HG03139 (cell line): Measurements from ENCODE around the gene UBE3C.

Source experiments
- ATAC-seq: cut with Tn5 transposase; IDR thresholded peaks from one replicate; pipeline ENCODE4 v1.9.1; 2021; ENCODE audit not compliant: unreplicated experiment

The UBE3C gene

DNA sequence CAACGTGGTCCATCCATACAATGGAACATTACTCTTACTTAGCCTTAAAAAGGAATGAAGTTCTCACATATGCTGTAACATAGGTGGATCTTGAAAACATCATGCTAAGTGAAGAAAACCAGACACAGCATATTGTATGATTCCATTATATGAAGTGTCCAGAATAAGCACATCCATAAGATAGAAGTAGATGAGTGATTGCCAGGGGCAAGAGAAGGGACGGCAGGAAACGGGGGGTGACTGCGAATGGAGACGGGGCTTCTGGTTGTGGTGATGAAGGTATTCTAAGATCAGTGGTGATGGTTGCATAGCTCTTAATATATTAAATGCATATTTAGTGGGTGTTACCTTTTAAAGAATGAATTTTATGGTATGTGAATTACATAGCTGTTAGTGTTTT is 29.8 kb downstream of the UBE3C start:
- ATAC-seq, result no peak

DNA sequence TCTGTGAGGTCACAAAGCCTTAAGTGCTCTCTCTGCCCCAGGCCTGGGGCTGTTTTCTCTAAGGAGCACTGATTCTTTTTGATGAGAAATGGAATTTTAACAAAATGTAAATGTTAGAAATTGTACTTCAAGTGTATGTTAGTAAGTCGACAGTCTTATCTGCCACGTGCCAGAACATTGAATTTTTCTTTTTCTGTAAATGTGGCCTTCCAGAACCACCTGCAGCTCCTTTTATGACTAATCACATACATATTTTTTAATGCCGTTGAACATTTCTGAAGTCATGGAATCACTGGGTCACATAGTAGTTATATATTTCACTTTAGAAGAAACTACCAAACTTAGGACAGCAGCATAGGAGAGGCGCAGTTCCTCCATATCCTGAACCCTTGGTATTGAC is 38.0 kb downstream of the UBE3C start:
- no peak for ATAC-seq

DNA sequence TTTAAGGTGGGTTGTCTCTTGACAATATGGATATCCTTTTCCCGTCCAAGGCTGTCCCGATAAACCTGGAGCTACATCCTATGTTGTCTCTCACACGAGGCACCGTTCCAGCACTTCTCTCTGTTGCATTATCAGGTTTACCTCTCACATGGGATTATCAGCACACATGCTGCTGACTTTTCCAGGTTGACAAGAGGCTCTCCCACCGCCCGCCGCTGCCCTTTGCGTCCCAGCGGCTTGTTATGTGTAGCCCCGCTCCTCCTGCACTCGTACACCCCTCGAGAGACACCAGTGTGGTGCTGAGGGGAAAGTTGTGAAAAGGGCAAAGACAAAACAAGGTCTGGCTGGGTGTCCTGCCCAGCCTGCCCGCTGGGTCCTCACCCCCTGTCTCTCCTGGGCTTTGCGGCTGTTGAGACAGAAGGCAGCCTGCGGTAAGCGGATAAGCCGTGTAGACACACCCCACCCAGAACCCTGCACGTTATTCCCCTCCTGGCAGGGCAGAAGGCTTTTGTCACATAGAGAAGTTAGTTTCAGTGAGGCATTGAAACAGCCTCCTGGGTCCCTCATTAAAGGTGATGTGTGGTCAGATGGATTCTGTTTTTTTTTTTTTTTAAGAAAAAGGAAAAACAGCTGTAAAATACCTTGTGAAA is 38.7 kb downstream of the UBE3C start:
- no peak for ATAC-seq

DNA sequence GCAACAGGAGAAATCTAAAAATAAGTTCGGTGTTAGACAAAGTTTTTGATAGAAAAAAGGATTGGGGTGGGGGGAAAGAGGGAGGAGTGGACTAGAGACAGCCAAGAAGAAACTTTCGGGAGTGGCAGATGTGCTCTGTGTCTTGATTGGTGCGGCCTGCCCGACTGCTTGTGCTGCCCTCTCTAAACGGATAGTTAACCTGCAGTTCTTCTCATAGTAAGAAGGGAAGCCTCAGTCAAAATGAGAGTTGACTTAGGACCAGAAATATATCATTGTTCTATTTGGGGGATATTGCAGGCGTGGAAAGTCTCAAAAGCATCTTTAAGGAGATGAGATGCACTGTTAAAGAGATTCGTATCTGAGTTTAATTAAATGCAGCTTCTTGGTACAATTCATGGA is 39.3 kb downstream of the UBE3C start:
- no peak for ATAC-seq

DNA sequence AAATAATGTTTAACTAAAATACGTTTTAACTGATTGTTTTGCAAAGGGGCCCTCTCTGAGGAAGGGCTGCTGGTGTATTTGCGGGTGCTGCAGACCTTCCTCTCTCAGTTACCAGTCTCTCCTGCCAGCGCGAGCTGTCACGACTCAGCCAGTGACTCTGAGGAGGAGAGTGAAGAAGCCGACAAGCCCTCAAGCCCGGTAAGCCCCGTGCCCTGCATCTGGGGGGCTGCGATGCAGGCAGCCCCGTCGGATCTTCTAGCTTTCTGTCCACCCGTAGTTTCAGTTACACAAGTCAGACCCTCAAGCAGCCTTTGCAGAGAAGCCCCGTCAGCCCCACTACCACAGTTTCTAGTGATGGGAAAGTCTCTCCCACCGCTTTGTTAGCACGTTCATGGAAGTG is 45.1 kb downstream of the UBE3C start:
- ATAC-seq, result no peak

DNA sequence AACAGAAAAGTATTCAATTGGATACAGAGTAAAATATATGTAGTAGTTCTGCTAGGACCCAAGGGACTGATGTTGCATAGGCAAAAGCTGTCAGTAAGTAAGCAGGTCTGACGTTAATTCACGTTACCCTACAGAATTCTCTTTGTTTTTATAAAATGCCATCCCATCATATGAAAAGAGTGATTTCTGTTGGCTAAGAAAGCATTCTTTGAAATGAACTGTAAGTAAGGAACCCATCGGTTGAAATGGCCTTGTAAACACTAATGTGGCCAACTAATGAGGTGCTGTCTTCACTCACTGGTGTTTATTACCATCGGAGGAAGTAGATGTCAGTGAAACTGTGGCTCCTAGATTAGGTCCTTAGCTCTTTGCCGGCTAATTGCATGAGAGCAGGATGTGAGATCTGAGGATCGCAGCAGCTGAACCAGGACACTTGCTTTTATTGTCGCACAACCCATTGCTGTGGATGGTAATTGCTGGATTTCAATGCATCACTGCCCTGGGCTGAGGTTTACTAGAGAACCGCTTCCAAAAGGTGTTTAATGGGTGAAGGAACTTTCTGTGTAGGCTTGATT is 49.5 kb downstream of the UBE3C start:
- ATAC-seq, result no peak

DNA sequence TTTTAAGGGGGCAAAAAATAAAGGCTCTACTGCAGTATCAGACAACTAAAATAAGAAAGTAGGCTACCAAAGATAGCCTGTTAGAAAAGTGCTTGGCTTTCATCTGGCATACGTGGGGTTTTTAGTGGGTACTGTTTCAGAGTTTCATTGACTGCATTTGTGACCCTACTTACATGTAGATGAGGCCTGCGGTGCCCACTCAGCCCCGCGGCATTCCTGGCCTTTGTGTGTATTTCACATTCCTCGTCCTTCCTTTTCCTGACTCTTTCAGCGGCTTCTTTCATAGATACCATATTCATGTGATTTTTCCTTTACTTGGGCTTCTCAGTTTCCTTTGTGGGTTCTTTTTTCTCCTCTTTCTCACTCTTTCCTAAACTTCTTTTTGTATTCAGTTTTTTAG is 50.7 kb downstream of the UBE3C start:
- ATAC-seq, result no peak

DNA sequence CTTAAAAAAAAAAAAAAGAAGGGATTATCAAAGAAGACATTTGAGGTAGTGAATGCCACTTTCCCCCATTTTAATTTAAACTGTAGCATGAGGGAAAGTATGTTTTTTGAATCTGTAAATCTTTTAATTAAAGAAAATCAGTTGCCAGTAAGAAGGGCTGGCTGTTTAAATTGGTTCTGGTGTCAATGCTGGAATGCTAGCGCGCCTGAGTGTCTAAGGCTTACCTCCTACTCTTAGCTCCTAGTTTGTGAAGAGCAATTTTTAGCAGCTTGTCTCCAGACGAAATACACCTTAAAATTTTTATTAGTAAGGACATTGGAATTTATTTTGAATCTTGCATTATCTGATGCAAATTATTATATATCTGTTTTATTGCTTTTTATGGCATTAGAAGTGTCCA is 54.1 kb downstream of the UBE3C start:
- ATAC-seq, result no peak

DNA sequence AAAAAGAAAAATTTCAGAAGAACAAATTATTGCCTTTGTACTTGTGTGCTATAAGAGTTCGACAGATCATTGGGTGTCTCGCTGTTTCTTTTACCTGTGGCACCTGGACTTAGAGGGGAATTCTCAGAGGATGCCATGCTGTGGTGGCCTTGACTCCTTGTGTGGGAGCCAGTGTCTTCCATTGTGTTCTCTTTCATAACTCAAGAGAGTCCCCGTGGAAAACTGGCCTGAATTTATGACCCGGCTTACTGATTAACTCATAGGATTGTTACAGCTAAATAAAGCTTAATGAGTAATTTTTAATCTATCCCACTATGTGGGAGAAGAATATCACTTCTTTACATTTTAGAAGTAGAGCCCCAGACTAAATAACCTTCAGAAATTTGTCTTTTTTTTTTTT is 54.5 kb downstream of the UBE3C start:
- no peak for ATAC-seq

DNA sequence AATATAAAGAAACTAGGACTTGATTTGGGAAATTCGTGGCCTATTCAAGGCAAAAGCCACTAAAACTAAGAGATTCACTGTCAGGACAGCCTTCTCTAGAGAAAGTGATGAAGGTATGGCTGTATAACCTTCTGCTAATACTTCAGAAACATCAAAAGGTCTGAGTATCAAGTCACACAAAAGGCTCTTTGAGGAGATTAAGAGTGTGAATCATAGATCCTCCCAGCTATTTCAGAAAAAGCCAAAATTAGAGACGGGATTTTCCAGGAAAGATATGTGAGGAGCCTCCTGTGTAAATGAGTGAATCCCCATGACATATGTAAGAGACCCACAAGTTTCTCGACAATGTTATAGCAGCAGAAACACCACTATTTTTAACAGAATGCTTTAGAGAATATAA is 56.2 kb downstream of the UBE3C start:
- no peak for ATAC-seq

DNA sequence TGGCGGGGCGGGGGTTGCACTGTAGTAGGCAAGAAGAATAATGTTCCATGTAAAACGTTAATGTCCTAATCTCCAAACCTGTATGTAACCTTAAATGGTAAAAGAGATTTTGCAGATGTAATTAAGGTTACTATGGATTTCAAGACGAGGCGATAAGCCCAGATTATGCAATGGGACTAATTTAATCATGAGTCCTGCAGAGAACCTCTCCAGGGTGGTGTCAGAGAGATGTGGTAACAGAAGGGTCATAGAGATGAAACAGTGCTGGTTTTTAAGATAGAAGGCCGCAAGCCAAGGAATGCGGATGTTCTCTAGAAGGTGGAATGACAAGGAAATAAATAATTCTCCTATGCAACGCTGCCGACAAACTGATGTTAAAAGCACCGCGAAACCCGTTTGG is 57.1 kb downstream of the UBE3C start:
- ATAC-seq, result no peak

DNA sequence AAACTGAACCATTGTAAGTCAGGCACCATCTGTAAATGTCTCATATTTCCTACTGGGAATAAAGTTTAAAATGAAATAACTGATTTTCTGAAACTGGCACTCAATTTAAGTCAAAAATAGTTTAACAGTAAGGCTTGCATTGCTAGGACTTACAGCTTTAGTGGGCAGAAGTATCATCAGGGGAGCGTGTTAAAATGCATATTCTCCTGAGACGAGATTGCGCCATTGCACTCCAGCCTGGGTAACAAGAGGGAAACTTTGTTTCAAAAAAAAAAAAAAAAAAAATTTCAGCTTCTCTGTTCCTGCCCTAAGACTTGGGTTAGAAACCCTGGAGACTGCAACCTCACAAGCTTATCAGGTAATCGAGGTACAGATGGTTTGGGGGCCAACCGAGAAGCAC is 65.4 kb downstream of the UBE3C start:
- ATAC-seq, result no peak

DNA sequence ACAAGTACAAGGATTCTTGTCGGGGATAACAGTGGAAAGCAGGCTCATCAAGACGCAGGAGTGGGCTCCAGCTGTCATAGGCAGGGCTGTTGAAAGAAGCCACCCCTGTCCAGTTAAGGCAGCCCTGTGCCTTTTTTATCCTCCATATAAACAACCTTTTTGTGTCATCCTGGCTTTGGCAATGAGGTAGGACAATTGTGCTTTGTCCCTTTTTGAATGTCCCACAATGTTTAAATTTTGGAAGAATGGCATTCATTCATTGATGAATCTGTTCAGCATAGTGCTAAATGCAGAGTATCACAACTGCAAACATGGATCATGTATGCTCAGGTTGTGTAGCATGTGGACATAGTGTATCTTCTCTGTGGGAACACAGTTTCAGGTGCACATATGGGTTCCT is 66.7 kb downstream of the UBE3C start:
- ATAC-seq, result no peak

DNA sequence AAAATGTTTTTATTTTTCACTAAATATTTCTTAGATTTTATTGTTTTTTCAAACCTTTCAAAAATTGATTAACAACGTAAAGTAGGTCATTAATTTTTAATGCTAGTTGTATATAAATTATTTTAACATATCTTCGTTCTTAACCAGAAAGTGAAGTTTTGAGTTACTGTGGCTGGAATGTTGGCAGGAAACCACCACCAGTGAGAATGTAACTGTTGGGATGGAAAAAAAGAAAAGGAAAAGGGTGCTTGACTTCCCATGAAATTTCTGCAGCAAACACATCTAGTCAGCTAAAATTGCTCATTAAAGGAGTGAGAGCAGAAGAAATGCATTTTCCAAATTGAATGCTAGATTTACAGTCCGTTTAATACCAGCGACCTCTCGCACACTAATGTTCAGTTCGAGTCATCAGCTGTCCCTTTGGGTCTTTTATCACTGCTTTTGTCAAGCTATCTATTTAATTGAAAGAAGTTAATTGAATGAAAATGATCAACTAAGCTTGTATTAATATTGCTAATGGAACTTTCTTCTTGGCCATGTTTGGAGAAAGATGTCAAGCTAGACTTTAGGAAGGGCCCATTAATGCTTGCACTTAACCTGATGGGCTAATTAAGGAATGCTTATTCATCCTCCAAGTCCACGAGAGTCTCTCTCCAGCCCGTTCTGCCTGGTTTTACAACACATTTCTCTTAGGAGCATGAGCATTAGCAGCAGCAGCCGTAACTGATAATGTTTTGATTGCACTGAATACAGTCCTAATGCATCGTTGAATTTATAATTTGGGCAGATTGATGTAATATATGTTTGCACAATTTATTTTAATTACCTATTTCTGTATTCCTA is 70.1 kb downstream of the UBE3C start:
- ATAC-seq, result no peak

DNA sequence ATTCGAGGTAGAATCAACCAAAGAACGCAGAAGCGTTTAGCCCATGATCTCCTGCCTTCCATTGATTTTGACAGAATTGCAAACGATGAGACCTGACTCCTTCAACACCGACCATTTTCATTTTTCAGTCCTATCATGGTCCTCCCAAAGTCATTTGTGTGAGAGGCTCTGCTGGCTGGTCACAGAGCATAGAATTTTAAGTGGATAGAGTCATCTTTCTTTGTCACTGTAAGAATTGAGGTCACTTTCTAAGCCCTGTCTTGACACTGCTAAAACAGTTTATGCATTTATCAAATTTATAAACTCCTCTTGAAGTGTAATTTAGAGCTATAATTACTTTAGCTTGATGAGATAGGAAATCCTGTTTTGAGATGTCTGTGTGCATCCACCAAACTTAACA is 72.0 kb downstream of the UBE3C start:
- no peak for ATAC-seq

DNA sequence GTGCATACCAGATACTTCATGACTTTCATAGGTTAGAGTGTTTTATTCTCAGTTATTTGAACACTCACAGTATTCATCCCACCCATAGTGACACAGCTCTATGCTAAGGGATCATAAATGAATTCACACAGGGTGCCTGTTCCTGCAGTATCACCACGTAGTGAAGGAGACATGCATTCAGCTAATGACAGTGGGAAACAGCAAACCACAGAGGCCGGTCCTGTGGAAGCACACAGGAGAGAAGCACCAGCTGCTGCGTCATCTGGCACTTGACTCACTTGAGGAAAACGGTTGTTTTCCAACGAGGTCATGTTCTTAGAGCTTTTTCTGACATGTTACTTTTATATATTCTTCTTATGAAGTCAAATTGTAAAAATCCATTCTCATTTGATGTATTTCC is 73.0 kb downstream of the UBE3C start:
- no peak for ATAC-seq

DNA sequence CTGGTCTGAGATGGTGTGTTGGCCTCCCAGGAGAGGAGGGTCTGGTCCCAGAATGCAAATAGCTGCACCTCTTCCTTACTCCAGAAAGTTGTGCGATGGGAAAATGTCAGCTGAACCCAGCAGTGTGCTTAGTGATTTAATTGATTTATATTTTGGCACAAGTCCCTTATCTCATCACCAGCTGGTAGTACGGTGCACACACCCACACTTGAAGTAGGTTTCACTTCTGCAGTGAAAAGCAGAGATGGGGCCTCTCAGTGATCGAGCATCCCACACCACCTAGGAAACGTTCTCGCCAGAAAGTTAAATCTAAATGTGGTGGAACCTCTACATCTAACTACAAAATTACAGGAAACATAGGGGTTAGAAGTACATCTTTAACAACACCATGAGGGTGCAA is 80.4 kb downstream of the UBE3C start:
- peak; percentile 75 for ATAC-seq

DNA sequence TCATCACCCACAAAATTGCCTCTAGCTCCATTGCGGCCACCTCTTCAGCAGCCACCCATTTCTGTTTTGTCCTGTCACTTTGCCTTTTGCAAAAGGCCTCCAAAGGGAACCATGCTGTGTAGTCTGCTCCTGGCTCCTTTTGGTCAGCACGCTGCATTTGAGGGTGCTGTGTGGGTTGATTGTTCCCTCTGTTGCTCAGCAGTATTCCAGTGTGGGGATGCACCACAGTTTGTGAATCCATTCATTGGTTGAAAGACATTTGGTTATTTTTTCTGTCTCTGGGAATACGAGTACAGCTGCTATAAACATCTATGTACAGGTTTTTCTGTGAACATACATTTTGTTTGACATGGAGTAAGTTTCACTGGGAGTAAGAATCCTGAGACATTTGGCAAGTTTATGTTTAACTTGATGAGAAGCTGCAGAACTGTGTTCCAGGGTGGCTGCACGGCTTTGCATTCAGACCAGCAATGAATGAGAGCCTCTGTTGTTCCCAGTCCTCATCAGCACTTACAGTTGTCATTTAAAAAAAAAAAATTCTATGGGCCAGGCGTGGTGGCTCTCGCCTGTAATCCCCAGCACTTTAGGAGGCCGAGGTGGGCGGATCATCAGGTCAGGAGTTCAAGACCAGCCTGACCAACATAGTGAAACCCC is 82.3 kb downstream of the UBE3C start:
- no peak for ATAC-seq

DNA sequence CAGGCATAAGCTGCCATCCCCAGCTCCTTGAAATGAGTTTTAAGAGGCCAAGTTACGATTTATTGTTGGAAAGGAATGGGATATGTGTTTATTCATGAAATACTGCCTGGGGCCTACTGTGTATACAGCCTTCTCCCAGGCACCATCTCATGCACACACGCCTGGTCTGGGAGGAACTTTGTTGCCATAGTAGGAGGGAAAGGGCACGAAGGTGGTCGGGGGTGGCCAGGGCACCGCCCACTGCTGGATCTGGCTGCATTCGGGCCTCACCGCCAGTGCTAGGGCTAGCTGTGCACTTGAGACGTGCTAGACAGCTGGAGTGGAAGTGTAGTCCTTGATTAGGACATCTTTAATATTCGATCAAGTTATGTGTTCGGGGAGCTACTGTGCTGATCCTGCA is 84.0 kb downstream of the UBE3C start:
- no peak for ATAC-seq

DNA sequence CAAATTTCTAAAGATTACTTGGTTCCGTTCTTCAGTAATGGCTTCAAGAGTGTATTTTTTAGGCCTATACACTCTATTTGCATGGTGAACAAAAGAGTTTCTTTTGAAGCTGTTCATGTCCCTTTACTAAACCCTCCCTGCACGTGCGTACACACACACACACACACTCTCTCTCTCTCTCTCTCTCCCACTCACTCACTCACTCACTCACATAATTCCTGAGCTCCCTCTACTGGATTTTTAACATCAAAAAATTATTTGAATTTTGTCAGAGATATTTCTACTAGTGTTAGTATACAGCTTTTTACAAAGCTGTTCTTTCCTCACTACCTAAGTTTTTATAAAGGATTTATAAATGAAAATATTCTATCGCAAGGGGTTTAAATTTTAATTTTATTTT is 85.9 kb downstream of the UBE3C start:
- ATAC-seq, result no peak

DNA sequence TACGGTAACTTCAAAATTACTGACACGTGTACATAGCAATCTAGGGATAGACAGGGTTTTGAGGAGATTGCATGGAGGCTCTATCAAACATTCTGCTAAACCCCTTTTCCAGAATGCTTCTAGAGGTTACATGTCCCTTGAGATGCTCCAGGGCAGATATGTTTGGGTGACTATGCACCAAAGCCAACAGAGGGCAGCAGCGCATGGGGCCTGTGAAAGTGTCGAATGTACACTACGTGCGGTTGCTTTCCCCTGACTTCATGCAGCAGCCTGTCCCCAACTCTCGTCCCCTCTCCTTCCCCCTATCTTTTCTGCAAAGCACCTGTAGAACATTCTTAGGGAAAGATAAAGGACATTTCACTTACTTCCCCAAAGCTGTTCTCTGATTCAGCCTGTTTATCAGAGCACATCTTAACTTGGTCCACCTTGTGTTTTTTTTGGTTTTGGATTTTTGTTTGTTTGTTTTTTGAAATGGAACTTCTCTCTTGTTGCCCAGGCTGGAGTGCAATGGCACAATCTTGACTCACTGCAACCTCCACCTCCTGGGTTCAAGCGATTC is 90.2 kb downstream of the UBE3C start:
- ATAC-seq, result no peak

DNA sequence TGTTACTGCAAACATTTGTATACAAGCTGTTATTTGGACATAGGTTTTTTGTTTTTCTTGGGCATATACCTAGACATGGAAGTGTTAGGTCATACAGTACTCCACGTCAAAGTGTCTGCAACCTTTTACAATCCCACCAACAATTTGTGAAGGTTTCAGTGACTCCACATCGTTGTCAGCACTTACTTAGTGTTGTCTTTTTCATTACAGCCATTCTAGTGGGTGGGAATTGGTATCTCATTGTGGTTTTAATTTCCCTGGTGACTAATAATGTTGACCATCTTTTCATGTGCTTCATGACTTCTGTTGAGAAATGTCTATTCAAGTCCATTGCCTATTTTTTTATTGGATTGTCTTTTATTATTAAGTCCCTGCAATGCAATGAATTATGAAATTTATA is 95.0 kb downstream of the UBE3C start:
- ATAC-seq, result no peak
